Measurements from ENCODE around the gene ASCL3. TPM values are rescaled to one million over a fixed set of nuclear protein-coding genes. Genes with fewer than 3 reads are reported as not detected.

Gene ASCL3
- total and polyA plus RNA-seq, 2 experiments from 2014 or later: not detected

- H3K27me3 Mint-ChIP-seq (ENCODE audit: insufficient read depth, low read depth, poor library complexity): no peaks in the 10 kb centered on the region
- peak overlapping the region; percentile 12; the same call in 1 of the 2 replicates for H3K27ac Mint-ChIP-seq
- Histone ChIP-seq H3K27ac (ENCODE audit: low read depth) (no peak overlapping the region), H3F3A (replicated peaks; ENCODE audit: low read depth) (no peaks in the 10 kb centered on the region), H2AFZ (no peak overlapping the region), H3K79me2 (replicated peaks; ENCODE audit: insufficient read depth) (no peaks in the 10 kb centered on the region), H4K20me1 (replicated peaks; ENCODE audit: insufficient read depth) (no peaks in the 10 kb centered on the region), H3K4me3 (no peak overlapping the region), H3K4me2 (no peak overlapping the region), H3K27me3 (ENCODE audit: insufficient read depth) (no peaks in the 10 kb centered on the region), H3K4me1 (ENCODE audit: insufficient read depth) (no peaks in the 10 kb centered on the region), H3K9me2 (ENCODE audit: insufficient read depth) (no peaks in the 10 kb centered on the region), H3K36me3 (ENCODE audit: insufficient read depth) (no peaks in the 10 kb centered on the region)
- H3K4me1 Mint-ChIP-seq: peaks cover 7% of the 10 kb centered on the region; the same call in 2 of the 3 replicates
- no peaks in the 10 kb centered on the region for H3K36me3 Mint-ChIP-seq (ENCODE audit: low read depth)
- peak; percentile 22 for DNase-seq (ENCODE audit: low spot score)
- H3K4me3 Mint-ChIP-seq: no peak overlapping the region
- ATAC-seq: no peak
- TF ChIP-seq CTCF (conservative IDR thresholded peaks at IDR 0.05; ENCODE audit: low read depth in 2 of 2): no peak
- no peak for TF ChIP-seq ZNF331 (CRISPR knock-in tag; IDR thresholded peaks at IDR 0.05; ENCODE audit: low read depth)
- no peak for TF ChIP-seq STAT1 (IDR thresholded peaks at IDR 0.05; ENCODE audit: unreplicated experiment)
- no peak for TF ChIP-seq EZH2 (IDR thresholded peaks at IDR 0.05; ENCODE audit: low read depth, unreplicated experiment)
- TF ChIP-seq REST (IDR thresholded peaks at IDR 0.05; ENCODE audit: unreplicated experiment): no peak
- no peak for TF ChIP-seq POLR2AphosphoS5 (IDR thresholded peaks at IDR 0.05; ENCODE audit: low read depth)
- no peak for TF ChIP-seq CREB1 (CRISPR knock-in tag; IDR thresholded peaks at IDR 0.05; ENCODE audit: low read depth)
- TF ChIP-seq ETS1 (IDR thresholded peaks at IDR 0.05): no peak
- no peaks in the 10 kb centered on the region for H3K9me3 Mint-ChIP-seq
Measured at GRCh38 chr11:8989453-8989852, 46.6 kb upstream of the ASCL3 start.
